A673 (cell line): Measurements from ENCODE around the gene SUFU. TPM values are rescaled to one million over a fixed set of nuclear protein-coding genes. Genes with fewer than 3 reads are reported as not detected.
A peak's percentile ranks its signal among the peaks of the same experiment; 100 is the strongest.

Source experiments
- BruUV-seq: library from RNA; stranded (reverse); fragments of 400-500 nt; replicated peaks from 2 replicates; lab custom pipeline; 2021; lab: Mats Ljungman, UMichigan
- CTCF ChIA-PET: fragments of 300-600 bp; sonication (Branson Sonifier 250); formaldehyde crosslinking; loops from one replicate; lab custom pipeline; 2022; ENCODE audit warnings: antibody characterized with exemption; lab: Charles Lee
- POLR2A ChIA-PET: fragments of 300-600 bp; sonication (Branson Sonifier 250); formaldehyde crosslinking; loops from one replicate; lab custom pipeline; 2022; ENCODE audit warnings: antibody characterized with exemption; ENCODE audit not compliant: low non-redundant PET; lab: Charles Lee
- DNase-seq: peaks from one replicate; pipeline ENCODE4 v3.0.0-alpha.2; 2015; ENCODE audit warnings: low spot score
- H3K27ac ChIP-seq: fragments of 200-600 bp; sonication (generic); 2 replicates; pipeline ENCODE4 v1.5.1; 2016; ENCODE audit warnings: mixed run types, low read depth, mild to moderate bottlenecking, mixed read lengths, antibody characterized with exemption, low read length; ENCODE audit not compliant: poor library complexity, severe bottlenecking
- H3K27me3 ChIP-seq: fragments of 200-600 bp; sonication (generic); replicated peaks from 2 replicates; pipeline ENCODE4 v1.6.1; 2017; ENCODE audit warnings: mixed run types, low read depth, mild to moderate bottlenecking, mixed read lengths, antibody characterized with exemption, low read length; ENCODE audit not compliant: insufficient read depth, poor library complexity
- H3K36me3 ChIP-seq: fragments of 200-600 bp; sonication (generic); 2 replicates; pipeline ENCODE4 v1.6.1; 2016; ENCODE audit warnings: mixed run types, mild to moderate bottlenecking, mixed read lengths, antibody characterized with exemption, low read length; ENCODE audit not compliant: insufficient read depth, poor library complexity, severe bottlenecking
- H3K4me1 ChIP-seq: fragments of 200-600 bp; sonication (generic); 2 replicates; pipeline ENCODE4 v1.6.1; 2017; ENCODE audit warnings: mixed run types, mild to moderate bottlenecking, mixed read lengths, antibody characterized with exemption, low read length; ENCODE audit not compliant: insufficient read depth, poor library complexity, severe bottlenecking
- H3K4me3 ChIP-seq: fragments of 200-600 bp; sonication (generic); 2 replicates; pipeline ENCODE4 v1.5.1; 2016; ENCODE audit warnings: low read depth, mixed run types, mild to moderate bottlenecking, mixed read lengths, low read length; ENCODE audit not compliant: poor library complexity, severe bottlenecking
- H3K9me3 ChIP-seq: fragments of 200-600 bp; sonication (generic); 2 replicates; pipeline ENCODE4 v1.6.1; 2016; ENCODE audit warnings: mixed run types, low read depth, mild to moderate bottlenecking, mixed read lengths, antibody characterized with exemption, low read length; ENCODE audit not compliant: poor library complexity, severe bottlenecking
- CTCF ChIP-seq: fragments of 300-800, 200-600 bp; sonication (generic); conservative IDR thresholded peaks from 2 replicates; pipeline ENCODE4 v1.5.1; 2017; ENCODE audit warnings: low read depth, mild to moderate bottlenecking, antibody characterized with exemption, low read length, moderate library complexity, mixed read lengths
- EZH2 ChIP-seq: fragments of 200-600 bp; sonication (generic); IDR thresholded peaks from 2 replicates; pipeline ENCODE4 v1.6.1; 2017; ENCODE audit warnings: borderline replicate concordance, low read depth, mild to moderate bottlenecking, mixed read lengths, antibody characterized with exemption, low read length; ENCODE audit not compliant: poor library complexity, severe bottlenecking
- intact Hi-C: fragments of 100-400 bp; cut with micrococcal nuclease; formaldehyde crosslinking; loops from one replicate; pipeline ENCODE4 v1.10.0; 2022; ENCODE audit not compliant: unreplicated experiment
- total RNA-seq: library from RNA; stranded (reverse); gene quantifications from 2 replicates; pipeline ENCODE4 v1.2.3, GENCODE V29; 2021

The SUFU gene
- total RNA-seq, 1 experiment from 2014 or later, result 20.5 TPM

GRCh38 chr10:102564209-102564834, 60.5 kb downstream of the SUFU start:
- TF ChIP-seq CTCF, result no peak
- TF ChIP-seq EZH2, result no peak
- no peak for DNase-seq
- Histone ChIP-seq H3K27ac (no peak overlapping the region), H3K4me3 (no peak overlapping the region), H3K27me3 (no peaks in the 10 kb centered on the region), H3K36me3 (no peaks in the 10 kb centered on the region), H3K9me3 (no peaks in the 10 kb centered on the region), H3K4me1 (no peaks in the 10 kb centered on the region)
- intact Hi-C loops, result no loop called here
- ChIA-PET POLR2A (no interaction called here), CTCF (no interaction called here)
- BruUV-seq, result no TSS peak

GRCh38 chr10:102565793-102566192, 62.0 kb downstream of the SUFU start:
- TF ChIP-seq EZH2 (no peak), CTCF (0 out of 2 replicates have a peak, but pooled peaks have one; percentile 12)
- intact Hi-C loops, result no loop called here
- no peaks in the 10 kb centered on the region for H3K27me3 ChIP-seq
- H3K4me3 ChIP-seq, result no peak overlapping the region
- no peak overlapping the region for H3K27ac ChIP-seq
- POLR2A ChIA-PET, result no interaction called here
- H3K9me3 ChIP-seq, result no peaks in the 10 kb centered on the region
- peak; percentile 14 for DNase-seq
- CTCF ChIA-PET, result no interaction called here
- no peaks in the 10 kb centered on the region for H3K36me3 ChIP-seq
- no TSS peak for BruUV-seq
- H3K4me1 ChIP-seq, result no peaks in the 10 kb centered on the region

GRCh38 chr10:102578782-102579181, 75.0 kb downstream of the SUFU start:
- TF ChIP-seq CTCF (no peak), EZH2 (no peak)
- BruUV-seq, result no TSS peak
- POLR2A ChIA-PET, result interaction anchor here (0.6 to 0.7 kb wide), 3 partner anchors 48 to 1210 kb away, joined by 3 read pairs; no protein-coding TSS in a partner anchor
- no peaks in the 10 kb centered on the region for H3K36me3 ChIP-seq
- no peak overlapping the region for H3K4me3 ChIP-seq
- intact Hi-C loops, result no loop called here
- H3K27ac ChIP-seq, result peak overlapping the region; percentile 59
- DNase-seq, result no peak
- H3K4me1 ChIP-seq, result peaks cover 18% of the 10 kb centered on the region
- CTCF ChIA-PET, result interaction anchor here (0.7 to 1.5 kb wide), 2 partner anchors 75 to 305 kb away, joined by 3 to 12 read pairs; partner anchors contain the start of gene SUFU
- no peaks in the 10 kb centered on the region for H3K27me3 ChIP-seq
- no peaks in the 10 kb centered on the region for H3K9me3 ChIP-seq
